ENCODE results near the gene COX6A2. TPM values are rescaled to one million over a fixed set of nuclear protein-coding genes. Genes with fewer than 3 reads are reported as not detected.

The COX6A2 gene
- total RNA-seq, 1 donor from 2014 or later, result not detected

- no peak for TF ChIP-seq CTCF (IDR thresholded peaks at IDR 0.05; ENCODE audit: unreplicated experiment)
- Mint-ChIP-seq H3K9me3 (ENCODE audit: unreplicated experiment) (no peaks in the 10 kb centered on the region), H3K4me3 (ENCODE audit: unreplicated experiment) (no peak within 1 kb of the TSS), H3K4me1 (ENCODE audit: unreplicated experiment) (no peaks in the 10 kb centered on the region), H3K27me3 (ENCODE audit: unreplicated experiment) (no peaks in the 10 kb centered on the region), H3K27ac (ENCODE audit: unreplicated experiment) (no peak within 1 kb of the TSS), H3K36me3 (ENCODE audit: low read depth, unreplicated experiment) (no peaks in the 10 kb centered on the region)
- DNase-seq (ENCODE audit: low spot score), result no peak
Measured at GRCh38 chr16:31393056-31393455, 35.1 kb downstream of the COX6A2 start, which contains the start of gene ITGAD. Gene ITGAD, plus strand, starts transcription at chr16:31393335. Its CDS starts 26 bp downstream, at chr16:31393361.

GRCh38 chr16:31390504-31391041 lies 37.6 kb downstream of the COX6A2 start:
- Mint-ChIP-seq H3K4me3 (ENCODE audit: unreplicated experiment) (no peak overlapping the region), H3K27me3 (ENCODE audit: unreplicated experiment) (no peaks in the 10 kb centered on the region), H3K27ac (ENCODE audit: unreplicated experiment) (no peak overlapping the region), H3K9me3 (ENCODE audit: unreplicated experiment) (no peaks in the 10 kb centered on the region), H3K36me3 (ENCODE audit: low read depth, unreplicated experiment) (no peaks in the 10 kb centered on the region), H3K4me1 (ENCODE audit: unreplicated experiment) (no peaks in the 10 kb centered on the region)
- no peak for TF ChIP-seq CTCF (IDR thresholded peaks at IDR 0.05; ENCODE audit: unreplicated experiment)
- no peak for DNase-seq (ENCODE audit: low spot score)

DNA sequence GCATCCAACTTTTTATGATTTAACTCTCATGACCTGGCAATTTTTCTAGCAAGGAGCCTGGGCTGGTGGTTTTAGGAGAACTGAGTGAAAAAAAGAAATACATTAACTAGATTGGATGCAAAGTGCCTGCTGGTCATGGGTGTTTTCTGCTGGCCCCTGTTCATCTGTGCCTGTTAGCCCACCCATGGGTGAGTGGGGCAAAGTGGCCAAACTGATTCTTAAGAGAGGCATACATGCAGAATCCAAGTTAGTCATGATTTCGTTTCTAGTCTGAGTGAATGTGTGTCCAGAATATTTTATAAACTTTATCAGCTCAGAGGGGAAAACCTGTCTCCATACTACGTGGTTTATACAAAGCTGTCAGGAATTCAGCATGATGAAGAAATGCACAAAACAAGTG lies 39.6 kb downstream of the COX6A2 start:
- DNase-seq (ENCODE audit: low spot score), result no peak
- no peak overlapping the region for H3K27ac Mint-ChIP-seq (ENCODE audit: unreplicated experiment)
- no peaks in the 10 kb centered on the region for H3K4me1 Mint-ChIP-seq (ENCODE audit: unreplicated experiment)
- H3K4me3 Mint-ChIP-seq (ENCODE audit: unreplicated experiment), result no peak overlapping the region
- H3K36me3 Mint-ChIP-seq (ENCODE audit: low read depth, unreplicated experiment), result no peaks in the 10 kb centered on the region
- no peaks in the 10 kb centered on the region for H3K9me3 Mint-ChIP-seq (ENCODE audit: unreplicated experiment)
- no peak for TF ChIP-seq CTCF (IDR thresholded peaks at IDR 0.05; ENCODE audit: unreplicated experiment)
- H3K27me3 Mint-ChIP-seq (ENCODE audit: unreplicated experiment), result peaks cover 1% of the 10 kb centered on the region

- Mint-ChIP-seq H3K4me3 (ENCODE audit: unreplicated experiment) (no peak overlapping the region), H3K27ac (ENCODE audit: unreplicated experiment) (no peak overlapping the region), H3K9me3 (ENCODE audit: unreplicated experiment) (no peaks in the 10 kb centered on the region), H3K27me3 (ENCODE audit: unreplicated experiment) (peaks cover 1% of the 10 kb centered on the region), H3K4me1 (ENCODE audit: unreplicated experiment) (no peaks in the 10 kb centered on the region), H3K36me3 (ENCODE audit: low read depth, unreplicated experiment) (no peaks in the 10 kb centered on the region)
- no peak for TF ChIP-seq CTCF (IDR thresholded peaks at IDR 0.05; ENCODE audit: unreplicated experiment)
- DNase-seq (ENCODE audit: low spot score), result no peak
Measured at GRCh38 chr16:31386157-31386984, 41.8 kb downstream of the COX6A2 start.

DNA sequence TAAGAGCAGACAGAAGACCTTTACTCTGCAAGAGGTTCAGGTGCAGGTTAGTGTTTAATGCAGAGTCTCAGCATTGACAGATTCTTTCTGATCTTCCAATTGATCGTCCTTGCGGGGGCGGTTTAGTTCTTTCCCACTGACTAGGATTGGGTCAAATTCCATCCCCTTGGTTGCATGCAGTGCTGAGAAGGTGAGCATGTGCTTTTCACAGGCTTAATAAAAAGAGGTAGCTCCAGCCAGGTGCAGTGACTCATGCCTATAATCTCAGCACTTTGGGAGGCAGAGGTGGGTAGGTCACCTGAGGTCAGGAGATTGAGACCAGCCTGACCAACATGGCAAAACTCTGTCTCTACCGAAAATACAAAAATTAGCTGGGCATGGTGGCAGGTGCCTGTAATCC lies 42.5 kb downstream of the COX6A2 start:
- no peaks in the 10 kb centered on the region for H3K9me3 Mint-ChIP-seq (ENCODE audit: unreplicated experiment)
- H3K27ac Mint-ChIP-seq (ENCODE audit: unreplicated experiment), result no peak overlapping the region
- H3K27me3 Mint-ChIP-seq (ENCODE audit: unreplicated experiment), result peaks cover 1% of the 10 kb centered on the region
- no peaks in the 10 kb centered on the region for H3K36me3 Mint-ChIP-seq (ENCODE audit: low read depth, unreplicated experiment)
- no peak for DNase-seq (ENCODE audit: low spot score)
- TF ChIP-seq CTCF (IDR thresholded peaks at IDR 0.05; ENCODE audit: unreplicated experiment), result no peak
- H3K4me3 Mint-ChIP-seq (ENCODE audit: unreplicated experiment), result no peak overlapping the region
- no peaks in the 10 kb centered on the region for H3K4me1 Mint-ChIP-seq (ENCODE audit: unreplicated experiment)
